Epidermal melanocyte (primary cell): ENCODE results near the gene WNK2.

Source experiments
- DNase-seq: peaks from one replicate; pipeline ENCODE4 v3.0.0; 2011; ENCODE audit warnings: low spot score; ENCODE audit not compliant: insufficient read length

The WNK2 gene

DNA sequence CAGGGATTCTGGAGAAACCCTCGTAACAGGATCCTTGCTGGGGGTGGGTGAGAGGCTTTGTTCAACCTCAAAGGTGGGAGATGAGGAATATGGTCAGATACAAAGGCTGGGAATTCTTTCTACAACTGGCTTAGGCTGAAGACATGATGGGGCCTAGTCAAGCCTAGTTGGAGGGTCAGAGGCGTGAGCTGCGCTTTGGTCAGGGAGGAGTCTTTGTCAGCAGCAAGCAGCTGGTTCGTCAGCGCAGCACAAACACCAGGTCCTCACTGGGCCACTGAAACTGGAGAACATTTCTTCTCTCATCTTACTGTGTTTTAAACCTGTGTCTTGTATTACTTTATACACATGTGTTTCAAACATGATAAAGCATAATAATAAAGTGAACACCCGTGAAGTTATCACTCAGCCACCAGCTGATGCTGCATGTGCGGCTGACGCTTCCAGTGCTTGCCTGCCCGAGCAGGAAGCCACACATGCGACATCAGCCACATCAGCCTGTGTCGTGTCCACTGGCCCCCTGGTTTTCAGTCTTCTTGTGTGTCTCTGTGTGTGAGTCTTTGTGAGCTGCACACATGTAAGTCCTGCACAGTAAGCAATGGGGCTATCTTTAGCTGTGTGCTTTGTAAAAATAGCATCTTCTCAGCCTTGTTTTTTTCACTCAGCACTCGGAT, 81.5 kb downstream of the WNK2 start:
- DNase-seq: no peak

DNA sequence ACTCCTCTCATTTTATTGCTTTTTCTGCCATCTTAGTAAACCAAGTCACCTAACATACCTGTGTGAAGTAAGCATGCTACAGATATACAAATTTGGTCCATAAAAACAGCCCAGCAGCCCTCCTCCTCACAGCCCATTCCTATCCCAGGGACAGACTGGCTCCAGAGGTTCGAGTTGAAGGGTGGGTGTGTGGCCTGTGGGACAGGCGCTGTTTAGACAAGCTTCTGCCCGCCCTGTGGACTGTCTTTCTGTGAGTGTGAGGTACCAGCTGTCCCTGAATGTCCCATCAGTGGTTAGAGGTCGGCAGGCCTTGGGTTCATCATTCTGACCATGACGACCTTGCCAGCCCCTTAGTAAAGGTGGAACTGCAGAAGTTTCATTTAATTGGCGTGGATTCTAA, 82.0 kb downstream of the WNK2 start:
- no peak for DNase-seq

DNA sequence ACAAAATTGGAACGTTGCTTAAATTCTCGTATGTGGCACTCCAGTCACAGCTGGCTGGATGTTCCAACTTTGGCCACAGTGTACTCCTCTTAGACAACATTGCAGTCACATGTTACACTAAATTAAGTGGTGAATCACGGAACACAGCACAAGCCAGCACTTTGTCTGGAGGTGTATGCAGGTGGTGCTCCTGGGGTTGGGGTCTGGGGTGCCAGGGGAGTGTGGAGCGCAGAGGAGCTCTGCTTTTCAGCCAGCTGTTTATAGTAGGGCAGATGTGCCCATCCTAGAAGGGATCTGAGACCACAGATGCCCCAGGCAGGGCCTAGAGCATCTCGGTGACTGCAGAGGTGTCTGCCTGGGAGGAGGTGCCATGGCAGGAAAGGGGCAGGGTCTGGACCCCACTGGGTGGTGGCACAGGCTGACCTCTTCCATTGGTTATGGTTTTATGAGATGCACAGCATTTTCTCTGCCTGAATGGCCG, 82.6 kb downstream of the WNK2 start:
- DNase-seq: no peak

DNA sequence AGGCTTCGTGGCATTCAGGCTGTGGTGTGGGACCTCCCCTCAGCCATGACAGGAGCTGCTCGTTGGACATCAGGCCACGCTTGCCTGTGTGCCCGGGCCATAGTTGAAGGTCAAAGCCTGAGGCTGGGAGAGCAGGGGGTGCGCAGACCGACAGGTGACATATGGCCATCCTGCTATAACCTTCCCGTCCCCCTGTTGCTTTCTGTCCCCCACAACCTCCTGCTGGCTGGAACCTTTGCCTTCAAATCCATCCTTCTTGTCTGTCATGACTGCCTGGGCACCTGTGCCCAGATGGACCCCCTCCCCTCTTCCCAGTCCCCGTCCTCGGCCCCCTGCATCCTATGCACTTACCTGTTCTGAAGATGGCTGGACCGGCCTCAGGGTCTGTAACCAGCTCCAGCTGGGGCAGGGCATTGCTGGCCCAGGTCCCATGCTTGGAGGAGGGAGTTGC, 83.2 kb downstream of the WNK2 start:
- no peak for DNase-seq

DNA sequence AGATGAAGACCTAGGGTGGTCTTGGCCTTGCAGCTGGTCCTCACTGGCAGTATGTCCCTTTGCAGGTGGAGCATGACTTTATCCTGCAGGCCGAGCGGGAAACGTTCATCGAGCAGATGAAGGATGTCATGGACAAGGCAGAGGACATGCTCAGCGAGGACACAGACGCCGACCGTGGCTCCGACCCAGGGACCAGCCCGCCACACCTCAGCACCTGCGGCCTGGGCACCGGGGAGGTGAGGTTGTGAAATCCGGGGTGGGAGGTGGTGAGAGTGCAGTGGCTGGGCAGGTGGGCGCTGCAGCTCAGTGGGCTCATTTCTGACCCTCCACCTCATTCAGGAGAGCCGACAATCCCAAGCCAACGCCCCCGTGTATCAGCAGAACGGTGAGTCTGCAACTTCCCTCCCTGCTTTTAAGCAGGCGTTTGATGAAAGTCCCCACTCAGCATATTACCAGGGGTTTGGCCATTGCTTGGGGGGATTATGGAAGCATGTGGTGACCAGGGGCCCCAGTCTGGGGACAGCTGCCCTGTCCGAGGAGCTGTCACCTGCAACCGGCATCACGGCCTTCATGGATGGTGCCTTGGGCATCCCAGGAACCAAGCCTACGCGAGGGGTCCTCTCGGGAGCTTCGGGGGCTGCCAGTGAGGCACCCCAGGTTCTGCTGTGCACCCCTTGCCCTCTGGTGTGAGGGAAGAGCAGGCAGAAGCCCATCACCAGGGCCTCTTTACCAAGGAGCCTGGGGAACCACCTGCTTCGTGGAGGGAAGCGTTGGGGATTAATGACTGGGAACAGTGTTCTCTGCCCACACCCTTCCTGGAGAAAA, 84.0 kb downstream of the WNK2 start:
- DNase-seq: no peak

DNA sequence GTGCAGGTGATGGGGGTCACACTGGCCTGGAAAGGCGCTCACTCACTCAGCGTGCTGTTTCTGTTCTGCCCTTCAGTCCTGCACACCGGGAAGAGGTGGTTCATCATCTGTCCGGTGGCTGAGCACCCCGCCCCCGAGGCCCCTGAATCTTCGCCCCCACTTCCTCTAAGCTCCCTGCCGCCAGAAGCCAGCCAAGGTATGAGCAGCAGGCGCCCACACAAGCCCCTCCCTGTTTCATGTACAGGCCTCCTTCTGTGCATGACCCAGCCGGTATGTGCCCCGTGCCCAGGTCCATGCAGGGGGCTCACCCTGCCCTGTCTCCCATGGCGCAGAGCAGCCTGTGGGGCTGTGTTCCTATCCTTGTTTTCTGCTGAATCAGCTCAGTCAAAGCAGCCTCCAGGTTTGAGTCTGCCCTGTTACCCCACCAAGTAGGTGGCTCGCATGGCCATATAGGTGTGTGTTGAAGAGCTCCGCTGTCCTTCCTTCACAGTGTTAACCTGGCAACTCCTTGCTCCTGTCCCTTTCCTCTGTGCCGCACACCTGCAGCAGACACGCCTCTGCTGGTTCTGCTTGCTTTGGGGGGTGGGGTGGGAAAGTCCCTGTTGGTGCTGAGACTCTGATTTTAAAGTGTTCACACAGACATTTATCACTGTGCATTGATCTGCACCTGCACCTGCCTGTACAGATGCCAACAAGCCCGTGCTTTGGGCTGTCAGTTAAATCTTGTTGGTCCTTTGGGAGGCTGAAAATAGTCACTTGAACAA, 84.8 kb downstream of the WNK2 start:
- no peak for DNase-seq

DNA sequence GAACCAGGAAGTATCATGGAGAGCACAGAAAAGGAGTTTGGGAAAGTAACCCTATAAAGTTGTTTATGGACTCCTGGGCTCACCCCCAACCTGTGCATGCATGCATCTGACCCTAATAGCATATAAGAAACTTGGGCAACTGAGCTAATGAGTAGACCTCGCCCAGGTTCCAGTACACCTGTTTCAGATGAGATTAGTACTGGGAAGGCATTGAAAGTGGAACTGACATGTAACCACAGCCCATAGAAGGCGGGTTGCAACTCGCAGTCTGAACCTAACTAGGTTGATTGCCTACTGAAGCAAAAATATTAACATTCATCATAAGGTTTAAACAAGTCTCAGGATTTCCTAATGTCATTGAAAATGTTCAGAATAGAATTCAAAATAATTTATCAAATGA, 87.0 kb downstream of the WNK2 start:
- DNase-seq: no peak

DNA sequence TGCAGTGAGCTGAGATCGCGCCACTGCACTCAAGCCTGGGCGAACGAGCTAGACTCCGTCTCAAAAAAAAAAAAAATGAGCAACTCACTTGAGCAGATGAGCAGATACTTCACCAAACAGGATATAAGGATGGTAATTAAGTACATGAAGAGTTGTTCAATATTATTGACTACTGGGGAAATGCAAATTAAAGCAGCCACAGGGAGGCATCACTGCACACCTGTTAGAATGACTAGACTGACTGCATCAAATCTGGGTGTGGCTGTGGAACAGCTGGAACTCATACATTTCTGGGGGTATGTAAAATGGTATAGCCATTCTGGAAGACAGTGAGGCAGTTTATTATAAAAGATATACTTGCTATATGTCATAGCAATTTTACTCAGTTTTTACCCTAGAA, 93.0 kb downstream of the WNK2 start:
- DNase-seq: no peak

DNA sequence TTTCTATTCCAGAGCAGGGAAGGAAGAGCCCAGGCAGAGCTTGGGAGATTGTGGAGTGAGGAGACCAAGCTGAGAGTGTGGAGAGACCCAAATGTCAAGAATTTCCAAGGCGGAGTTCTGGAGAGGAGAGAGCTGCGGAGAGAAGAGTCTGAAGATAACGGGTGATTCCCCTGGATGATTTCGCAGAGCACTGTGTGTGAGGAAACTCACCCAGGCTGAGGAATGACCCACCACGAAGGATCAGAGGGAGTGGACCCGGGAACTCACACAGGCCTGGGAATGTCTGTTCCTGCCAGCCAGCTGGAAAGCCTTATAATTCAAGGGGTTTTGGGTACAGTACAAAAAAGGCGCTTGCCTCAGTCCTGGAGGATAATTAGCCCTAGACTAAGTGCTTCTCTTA, 94.2 kb downstream of the WNK2 start:
- no peak for DNase-seq

DNA sequence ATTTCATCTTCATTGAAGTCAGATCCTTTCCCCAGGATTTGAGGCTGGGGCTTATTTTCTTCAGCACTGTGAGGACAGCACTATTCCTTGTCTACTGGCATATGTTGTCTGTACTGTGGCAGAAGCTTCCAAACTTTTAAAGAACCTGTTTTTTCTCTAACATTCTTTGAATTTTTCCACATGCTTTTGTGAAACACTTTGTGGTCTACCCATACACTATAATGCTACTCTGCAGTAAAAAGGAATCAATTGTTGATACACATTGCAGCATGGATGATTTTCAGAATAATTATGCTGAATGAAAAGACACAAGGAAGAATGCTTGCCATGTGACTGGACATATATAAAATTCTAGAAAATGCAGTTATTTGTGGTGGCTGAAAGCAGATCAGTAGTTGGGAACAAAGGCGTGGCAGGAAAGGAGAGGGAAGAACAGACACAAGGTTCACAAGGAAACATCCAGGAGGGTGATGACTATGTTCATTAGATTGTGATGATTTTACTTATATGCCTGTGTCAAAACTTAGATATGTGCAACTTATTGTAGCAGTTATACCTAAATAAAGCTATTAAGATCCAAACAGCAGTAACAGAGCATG, 96.8 kb downstream of the WNK2 start:
- DNase-seq: no peak

DNA sequence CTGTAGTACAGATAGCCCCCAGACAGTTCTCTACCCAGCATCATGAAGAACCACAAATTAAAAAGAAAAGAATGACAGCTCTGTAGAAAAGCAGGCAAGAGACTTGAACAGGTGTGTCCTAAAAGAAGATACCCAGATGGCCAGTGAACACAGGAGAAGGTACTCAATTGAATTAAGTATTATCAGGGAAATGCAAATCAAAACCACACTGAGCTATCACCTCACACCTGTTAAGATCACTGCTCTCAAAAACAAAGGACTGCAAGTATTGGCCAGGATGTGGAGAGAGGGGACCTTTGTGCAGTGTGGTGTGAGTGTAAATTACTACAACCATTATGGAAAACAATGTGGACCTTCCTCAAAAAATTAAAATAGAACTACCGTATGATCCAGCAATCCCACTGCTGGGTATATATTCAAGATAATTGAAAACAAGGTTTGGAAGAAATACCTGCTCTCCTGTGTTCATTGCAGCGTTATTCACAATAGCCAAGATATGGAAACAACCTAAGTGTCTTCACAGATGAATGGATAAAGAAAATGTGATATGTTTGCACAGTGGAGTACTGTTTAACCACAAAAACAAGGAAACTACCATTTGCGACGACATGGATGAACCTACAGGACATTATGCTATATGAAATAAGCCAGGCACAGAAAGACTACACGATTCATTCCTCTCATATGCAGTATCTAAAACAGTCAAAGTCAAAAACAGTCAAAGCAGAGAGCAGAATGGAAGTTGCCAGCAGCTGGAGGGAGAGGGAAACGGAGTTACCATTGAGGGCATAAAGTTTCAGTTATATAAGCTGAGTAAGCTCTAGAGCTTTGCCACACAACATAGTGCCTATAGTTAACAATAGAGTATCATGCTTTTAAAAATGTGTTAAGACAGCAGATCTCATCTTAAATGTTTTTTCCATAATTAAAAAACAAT, 102.6 kb downstream of the WNK2 start:
- no peak for DNase-seq

DNA sequence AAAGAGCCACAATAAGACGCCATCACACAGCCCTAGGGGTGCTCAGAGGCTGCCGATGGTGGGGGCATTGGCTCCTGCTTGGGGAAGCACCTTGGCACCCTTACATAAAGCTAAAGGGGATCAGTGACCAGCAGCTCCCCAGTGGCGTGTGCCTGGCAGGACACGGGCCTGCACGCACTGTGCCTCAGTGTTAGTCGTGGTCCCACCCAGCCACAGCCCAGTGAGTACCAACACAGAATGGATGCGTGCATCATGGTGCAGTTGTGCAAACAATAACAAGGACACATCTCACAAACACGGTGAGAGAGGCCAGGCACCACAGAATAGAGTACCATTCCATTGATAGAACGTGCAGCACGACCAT, 103.2 kb downstream of the WNK2 start:
- DNase-seq: no peak

DNA sequence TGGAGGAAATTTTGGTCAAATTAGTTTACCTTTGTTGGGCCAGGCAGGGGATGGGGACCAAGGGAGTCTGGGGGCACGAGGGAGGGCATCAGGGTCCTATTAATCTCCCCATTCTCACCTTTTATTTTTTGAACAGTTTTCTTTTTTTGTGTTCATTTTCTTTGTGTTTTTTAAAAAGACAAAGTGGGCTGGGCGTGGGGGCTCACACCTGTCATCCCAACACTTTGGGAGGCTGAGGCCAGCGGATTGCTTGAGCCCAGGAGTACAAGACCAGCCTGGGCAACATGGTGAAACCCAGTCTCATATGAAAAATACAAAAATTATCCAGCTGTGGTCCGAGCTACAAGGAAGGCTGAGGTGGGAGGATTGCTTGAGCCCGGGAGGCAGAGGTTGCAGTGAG, 103.7 kb downstream of the WNK2 start:
- DNase-seq: no peak

DNA sequence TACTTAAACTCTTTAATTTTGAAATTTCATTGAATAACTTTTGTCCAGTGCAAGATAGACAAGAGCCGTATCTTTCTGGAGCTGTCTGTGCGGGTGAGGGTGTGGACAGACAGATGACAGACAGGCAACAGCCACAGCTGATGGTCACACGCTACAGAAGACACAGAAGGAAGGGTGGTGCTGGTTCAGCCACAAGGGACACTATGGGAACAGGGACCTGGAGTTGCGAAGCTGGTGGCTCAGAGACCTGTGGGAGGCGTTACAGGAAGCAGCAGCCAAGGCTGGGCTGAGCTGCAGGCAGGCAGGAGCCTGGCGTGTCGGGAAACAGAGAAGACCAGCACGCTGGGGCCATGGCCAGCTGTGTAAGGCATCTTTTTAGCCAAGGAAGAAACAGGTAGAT, 104.4 kb downstream of the WNK2 start:
- no peak for DNase-seq

DNA sequence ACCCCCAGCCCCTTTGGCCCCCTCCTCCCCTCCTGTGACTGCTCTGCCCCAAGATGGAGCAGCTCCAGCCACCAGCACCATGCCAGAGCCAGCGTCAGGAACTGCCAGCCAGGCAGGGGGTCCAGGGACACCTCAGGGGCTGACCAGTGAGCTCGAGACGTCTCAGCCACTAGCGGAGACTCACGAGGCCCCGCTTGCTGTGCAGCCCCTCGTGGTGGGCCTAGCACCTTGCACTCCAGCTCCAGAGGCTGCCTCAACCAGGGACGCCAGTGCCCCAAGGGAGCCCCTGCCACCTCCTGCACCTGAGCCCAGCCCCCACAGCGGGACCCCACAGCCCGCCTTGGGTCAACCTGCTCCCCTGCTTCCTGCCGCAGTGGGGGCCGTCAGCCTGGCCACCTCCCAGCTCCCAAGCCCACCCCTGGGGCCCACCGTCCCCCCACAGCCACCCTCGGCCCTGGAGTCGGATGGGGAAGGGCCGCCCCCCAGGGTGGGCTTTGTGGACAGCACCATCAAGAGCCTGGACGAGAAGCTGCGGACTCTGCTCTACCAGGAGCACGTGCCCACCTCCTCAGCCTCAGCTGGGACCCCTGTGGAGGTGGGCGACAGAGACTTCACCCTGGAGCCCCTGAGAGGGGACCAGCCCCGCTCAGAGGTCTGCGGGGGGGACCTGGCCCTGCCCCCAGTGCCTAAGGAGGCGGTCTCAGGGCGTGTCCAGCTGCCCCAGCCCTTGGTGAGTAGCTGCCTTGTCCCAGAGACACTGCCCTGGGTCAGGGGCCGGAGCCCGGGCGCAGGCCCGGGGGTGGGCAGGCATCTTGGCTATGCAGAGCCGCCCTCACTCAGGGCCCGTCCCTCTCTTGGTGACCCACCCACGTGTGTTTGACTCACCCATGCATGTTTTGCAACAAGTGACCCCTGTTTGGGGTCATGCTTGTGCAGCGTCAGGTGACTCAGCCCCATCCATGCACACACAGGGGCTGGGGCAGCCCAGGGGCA, 105.2 kb downstream of the WNK2 start:
- DNase-seq: no peak

DNA sequence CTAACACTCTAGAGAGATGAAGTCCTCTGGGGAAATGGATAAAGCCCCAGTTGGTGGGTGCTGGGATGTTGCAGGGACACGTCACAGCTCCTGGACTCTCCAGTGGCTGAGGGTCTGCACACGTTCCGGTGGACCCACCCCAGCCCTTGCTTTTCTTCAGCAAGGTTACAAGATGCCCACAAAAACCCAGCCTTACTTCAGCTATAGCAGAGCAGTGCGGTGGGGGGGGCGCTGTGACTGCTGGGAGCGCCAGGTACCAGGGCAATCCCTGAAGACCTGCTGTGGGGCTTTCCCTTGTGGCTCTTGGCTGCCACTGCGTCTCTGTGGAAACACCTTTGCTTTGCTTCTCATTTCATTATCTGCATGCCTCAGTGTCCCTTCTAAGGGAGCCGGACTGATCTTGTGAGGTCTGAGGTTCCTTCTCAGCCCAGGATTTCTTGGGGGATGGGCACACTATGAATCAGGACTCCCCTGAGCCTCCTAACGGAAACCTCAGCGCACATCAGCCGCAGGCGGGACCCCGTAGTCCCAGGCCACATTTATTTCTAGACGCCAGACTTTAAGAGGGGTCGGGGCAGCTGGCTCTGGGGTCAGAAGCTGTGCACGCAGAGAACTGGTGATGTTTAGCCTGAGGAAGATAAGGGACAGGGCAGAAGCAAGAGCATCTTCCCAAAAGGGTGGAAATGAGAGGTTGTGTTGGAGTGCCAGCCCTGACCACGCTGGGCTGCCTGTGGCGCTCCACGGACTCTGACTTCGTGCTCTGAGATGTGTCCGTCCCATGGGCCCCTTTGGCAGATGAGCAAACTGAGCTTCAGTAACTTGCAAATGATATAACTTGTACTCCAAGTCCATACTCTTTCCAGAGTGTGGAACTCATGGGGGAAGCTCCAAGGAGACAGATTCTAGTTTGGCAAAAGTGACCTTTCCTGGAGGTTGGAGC, 106.8 kb downstream of the WNK2 start:
- no peak for DNase-seq

DNA sequence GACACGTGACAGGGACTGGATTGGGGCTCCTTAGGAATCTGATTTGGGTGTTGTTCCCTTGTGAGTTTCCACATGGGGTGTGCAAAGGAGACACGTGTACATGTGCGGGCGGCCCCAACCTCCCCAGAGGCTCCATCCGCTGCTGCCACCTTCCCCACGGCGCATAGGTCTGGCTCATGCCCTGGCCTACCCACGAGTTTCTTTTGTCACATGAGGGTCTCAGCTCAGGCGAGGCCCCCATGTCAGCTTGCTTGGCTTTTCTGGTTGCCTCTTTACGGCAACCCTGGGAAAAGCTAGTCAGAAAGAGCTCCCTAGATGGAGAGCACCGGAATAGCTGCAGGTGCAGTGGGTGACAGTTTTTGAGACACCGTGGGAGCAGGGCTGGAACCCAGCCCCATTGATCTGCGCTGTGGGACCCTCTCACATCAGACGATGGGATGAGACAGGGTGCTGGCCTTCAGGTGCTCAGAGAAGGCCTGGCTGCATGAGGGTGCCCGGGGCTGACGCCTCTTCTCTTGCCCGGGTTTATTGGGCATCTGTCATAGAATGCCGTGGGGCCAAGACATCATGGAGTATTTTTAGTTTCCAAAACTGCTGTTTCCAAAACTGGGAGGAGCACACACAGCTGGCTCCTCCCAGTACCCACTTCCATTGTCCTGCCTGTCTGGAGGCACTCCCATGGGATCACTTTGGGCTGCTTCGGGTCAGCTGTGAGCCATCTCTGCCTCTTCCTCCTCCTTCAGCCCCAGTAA, 107.8 kb downstream of the WNK2 start:
- no peak for DNase-seq

DNA sequence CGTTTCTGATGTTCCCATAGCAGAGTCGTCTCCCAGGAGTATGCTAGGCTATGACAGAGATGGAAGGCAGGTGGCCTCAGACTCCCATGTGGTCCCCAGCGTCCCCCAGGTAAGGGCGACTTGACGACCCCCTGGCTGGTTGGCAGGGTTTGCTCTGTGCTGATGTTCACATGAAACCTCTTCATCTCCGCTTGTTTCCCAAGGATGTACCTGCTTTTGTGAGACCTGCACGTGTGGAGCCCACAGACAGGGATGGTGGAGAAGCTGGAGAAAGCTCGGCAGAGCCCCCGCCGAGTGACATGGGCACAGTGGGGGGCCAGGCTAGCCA, 108.3 kb downstream of the WNK2 start:
- no peak for DNase-seq
